SU-DHL-6 (cell line): ENCODE results near the gene MYOZ3.

Source experiments
- H2AFZ ChIP-seq: fragments of 200-600 bp; sonication (generic); 2 replicates; pipeline ENCODE4 v1.6.1; 2014; ENCODE audit warnings: low read depth, mild to moderate bottlenecking, moderate library complexity, mixed read lengths, antibody characterized with exemption, low read length; ENCODE audit not compliant: severe bottlenecking
- H3F3A ChIP-seq: fragments of 200-600 bp; shearing (Covaris generic); 2 replicates; pipeline ENCODE4 v1.6.0; 2016; ENCODE audit warnings: antibody characterized with exemption, mild to moderate bottlenecking; ENCODE audit not compliant: insufficient read depth
- H3K27ac ChIP-seq: fragments of 200-600 bp; sonication (generic); 2 replicates; pipeline ENCODE4 v1.5.1; 2016; ENCODE audit warnings: low read depth, mild to moderate bottlenecking, low read length, moderate library complexity, mixed read lengths
- H3K27me3 ChIP-seq: fragments of 200-600 bp; sonication (generic), shearing (Covaris generic); 2 replicates; pipeline ENCODE4 v1.6.0; 2014; ENCODE audit warnings: mild to moderate bottlenecking, low read length
- H3K36me3 ChIP-seq: fragments of 200-600 bp; sonication (generic); 2 replicates; pipeline ENCODE4 v1.6.1; 2014; ENCODE audit warnings: mild to moderate bottlenecking, low read length, mixed read lengths
- H3K4me2 ChIP-seq: fragments of 300-600, 200-600 bp; shearing (Covaris generic), sonication (generic); 2 replicates; pipeline ENCODE4 v1.6.0; 2014; ENCODE audit warnings: low read length, low read depth, mild to moderate bottlenecking; ENCODE audit not compliant: poor library complexity, severe bottlenecking
- H3K4me3 ChIP-seq: fragments of 200-600 bp; sonication (generic); 2 replicates; pipeline ENCODE4 v1.5.1; 2014; ENCODE audit warnings: antibody characterized with exemption, low read length, mild to moderate bottlenecking, mixed read lengths; ENCODE audit not compliant: insufficient read depth, poor library complexity, severe bottlenecking
- H3K79me2 ChIP-seq: fragments of 200-600 bp; sonication (generic); 2 replicates; pipeline ENCODE4 v1.6.1; 2014; ENCODE audit warnings: mild to moderate bottlenecking, low read length, moderate library complexity; ENCODE audit not compliant: insufficient read depth
- H3K9ac ChIP-seq: fragments of 200-600 bp; sonication (generic); 2 replicates; pipeline ENCODE4 v1.7.0; 2014; ENCODE audit warnings: mild to moderate bottlenecking, low read length
- H3K9me2 ChIP-seq: fragments of 200-600 bp; sonication (generic); replicated peaks from 2 replicates; pipeline ENCODE4 v1.6.1; 2014; ENCODE audit warnings: low read length; ENCODE audit not compliant: insufficient read depth
- H3K9me3 ChIP-seq: fragments of 200-600 bp; sonication (generic); 2 replicates; pipeline ENCODE4 v1.6.1; 2014; ENCODE audit warnings: low read length, mixed read lengths; ENCODE audit not compliant: insufficient read depth
- H4K20me1 ChIP-seq: fragments of 200-600 bp; sonication (generic); 2 replicates; pipeline ENCODE4 v1.6.1; 2014; ENCODE audit warnings: low read depth, mild to moderate bottlenecking, antibody characterized with exemption, low read length, moderate library complexity, mixed read lengths
- CTCF ChIP-seq: fragments of 200-600 bp; sonication (generic); IDR thresholded peaks from one replicate; pipeline ENCODE4 v1.5.1; 2017; ENCODE audit warnings: antibody characterized with exemption, mild to moderate bottlenecking, low read length, moderate library complexity; ENCODE audit not compliant: insufficient read depth, poor library complexity, severe bottlenecking
- EZH2phosphoT487 ChIP-seq: fragments of 200-600 bp; sonication (generic), shearing (Covaris generic); conservative IDR thresholded peaks from 2 replicates; pipeline ENCODE4 v1.6.1; 2018; ENCODE audit warnings: mild to moderate bottlenecking, antibody characterized with exemption, low read length, moderate library complexity, mixed read lengths

Gene MYOZ3

GRCh38 chr5:150670275-150670947, 9.4 kb downstream of the MYOZ3 start:
- Histone ChIP-seq H3K27ac (no peak overlapping the region), H3K79me2 (no peaks in the 10 kb centered on the region), H3K9ac (no peak overlapping the region), H3K4me3 (no peak overlapping the region), H3F3A (no peaks in the 10 kb centered on the region), H3K9me2 (no peaks in the 10 kb centered on the region), H3K36me3 (no peaks in the 10 kb centered on the region), H3K4me2 (no peak overlapping the region), H3K27me3 (no peaks in the 10 kb centered on the region), H3K9me3 (no peaks in the 10 kb centered on the region), H2AFZ (no peak overlapping the region), H4K20me1 (no peaks in the 10 kb centered on the region)
- TF ChIP-seq CTCF (no peak), EZH2phosphoT487 (no peak)

GRCh38 chr5:150670948-150671310, 9.9 kb downstream of the MYOZ3 start:
- no peak for TF ChIP-seq EZH2phosphoT487
- no peak for TF ChIP-seq CTCF
- Histone ChIP-seq H3K9me2 (no peaks in the 10 kb centered on the region), H3K4me3 (no peak overlapping the region), H3K9me3 (no peaks in the 10 kb centered on the region), H3K36me3 (no peaks in the 10 kb centered on the region), H3K27me3 (no peaks in the 10 kb centered on the region), H2AFZ (no peak overlapping the region), H4K20me1 (no peaks in the 10 kb centered on the region), H3K9ac (no peak overlapping the region), H3K4me2 (no peak overlapping the region), H3F3A (no peaks in the 10 kb centered on the region), H3K27ac (no peak overlapping the region), H3K79me2 (no peaks in the 10 kb centered on the region)

GRCh38 chr5:150671509-150672236, 10.6 kb downstream of the MYOZ3 start:
- Histone ChIP-seq H3K9me3 (no peaks in the 10 kb centered on the region), H3K36me3 (no peaks in the 10 kb centered on the region), H3F3A (no peaks in the 10 kb centered on the region), H2AFZ (no peak overlapping the region), H3K79me2 (no peaks in the 10 kb centered on the region), H3K4me2 (no peak overlapping the region), H3K27me3 (no peaks in the 10 kb centered on the region), H3K27ac (no peak overlapping the region), H4K20me1 (no peaks in the 10 kb centered on the region), H3K9ac (no peak overlapping the region), H3K4me3 (no peak overlapping the region), H3K9me2 (no peaks in the 10 kb centered on the region)
- no peak for TF ChIP-seq EZH2phosphoT487
- TF ChIP-seq CTCF = no peak
